ENCODE measurements around the gene ABCA12. TPM values are rescaled to one million over a fixed set of nuclear protein-coding genes. Genes with fewer than 3 reads are reported as not detected.
A peak's percentile ranks its signal among the peaks of the same experiment; 100 is the strongest.

Gene ABCA12
- polyA plus RNA-seq, 1 of the 3 experiments (the other 2 are of a cell fraction), result 0.07 TPM

GRCh38 chr2:215031321-215031720 lies 107.1 kb downstream of the ABCA12 start:
- no peaks in the 10 kb centered on the region for H3K9me3 ChIP-seq
- no peaks in the 10 kb centered on the region for H3K36me3 ChIP-seq (replicated peaks in 1 of 2; ENCODE audit: control insufficient read depth in 1 of 2, insufficient read depth in 2 of 2, low read length in 1 of 2)
- POLR2A ChIA-PET, result no interaction called here
- WGBS (ENCODE audit: low lambda C conversion rate), result 75% methylated on average over 2 of the region's 2 CpGs
- H3K4me3 ChIP-seq (ENCODE audit: low read depth in 2 of 2, low read length in 1 of 2), result no peak overlapping the region
- no peaks in the 10 kb centered on the region for H3K79me2 ChIP-seq (ENCODE audit: insufficient read depth)
- peaks cover 4% of the 10 kb centered on the region for H3F3A ChIP-seq (replicated peaks; ENCODE audit: insufficient read depth)
- no peaks in the 10 kb centered on the region for H4K20me1 ChIP-seq (ENCODE audit: insufficient read depth)
- peaks cover 0 to 14% of the 10 kb centered on the region in 2 experiments; a peak in 2 of 4 replicates for H3K4me1 ChIP-seq (ENCODE audit: control insufficient read depth in 1 of 2, insufficient read depth in 2 of 2, low read depth in 1 of 2, low read length in 1 of 2)
- no peak overlapping the region for H2AFZ ChIP-seq (ENCODE audit: low read depth)
- no peaks in the 10 kb centered on the region for H3K9me2 ChIP-seq
- H3K9ac ChIP-seq, result no peak overlapping the region
- H3K27ac ChIP-seq (ENCODE audit: low read depth in 2 of 2, low read length in 1 of 2), result peak overlapping the region; percentile 17 to 97; a peak in 2 of 4 replicates
- no peaks in the 10 kb centered on the region for H3K27me3 ChIP-seq (ENCODE audit: insufficient read depth)
- no peak for TF ChIP-seq ELF1 (IDR thresholded peaks at IDR 0.05)
- no peak for TF ChIP-seq RAD21 (IDR thresholded peaks at IDR 0.05; ENCODE audit: low read length)
- TF ChIP-seq NRF1 (IDR thresholded peaks at IDR 0.05; ENCODE audit: low read depth, low read length), result no peak
- TF ChIP-seq ZBTB33 (IDR thresholded peaks at IDR 0.05; ENCODE audit: borderline replicate concordance, low read depth), result no peak
- TF ChIP-seq MEF2A (IDR thresholded peaks at IDR 0.05; ENCODE audit: borderline replicate concordance, low read depth), result no peak
- TF ChIP-seq REST (IDR thresholded peaks at IDR 0.05; ENCODE audit: low read depth, low read length), result no peak
- no peak for TF ChIP-seq CHD2 (IDR thresholded peaks at IDR 0.05; ENCODE audit: low read length, partially characterized antibody)
- no peak for TF ChIP-seq TAF1 (IDR thresholded peaks at IDR 0.05; ENCODE audit: borderline replicate concordance, low read depth, low read length)
- TF ChIP-seq USF1 (IDR thresholded peaks at IDR 0.05; ENCODE audit: borderline replicate concordance, low read depth), result no peak
- no peak for TF ChIP-seq GATA2 (CRISPR knock-in tag; IDR thresholded peaks at IDR 0.05)
- no peak for TF ChIP-seq EZH2phosphoT487 (IDR thresholded peaks at IDR 0.05; ENCODE audit: borderline replicate concordance, low read depth)
- no peak for TF ChIP-seq JUND (IDR thresholded peaks at IDR 0.05)
- no peak for TF ChIP-seq TCF12 (IDR thresholded peaks at IDR 0.05)
- H3K4me2 ChIP-seq, result no peak overlapping the region
- CTCF ChIA-PET, result interaction anchor here (0.7 kb wide), 1 partner anchor 213 kb away, joined by 3 read pairs; no protein-coding TSS in a partner anchor
- peak; percentile 27 for DNase-seq
